ENCODE results near the gene R3HCC1L.

R3HCC1L gene

GRCh38 chr10:98238391-98238790 lies 103.9 kb downstream of the R3HCC1L start:
- DNase-seq: no peak

- DNase-seq: no peak
These were observed 106.1 kb downstream of the R3HCC1L start for GRCh38 chr10:98240524-98240923.

- DNase-seq: peak; percentile 8
These were observed 108.4 kb downstream of the R3HCC1L start for GRCh38 chr10:98242823-98243222.

DNA sequence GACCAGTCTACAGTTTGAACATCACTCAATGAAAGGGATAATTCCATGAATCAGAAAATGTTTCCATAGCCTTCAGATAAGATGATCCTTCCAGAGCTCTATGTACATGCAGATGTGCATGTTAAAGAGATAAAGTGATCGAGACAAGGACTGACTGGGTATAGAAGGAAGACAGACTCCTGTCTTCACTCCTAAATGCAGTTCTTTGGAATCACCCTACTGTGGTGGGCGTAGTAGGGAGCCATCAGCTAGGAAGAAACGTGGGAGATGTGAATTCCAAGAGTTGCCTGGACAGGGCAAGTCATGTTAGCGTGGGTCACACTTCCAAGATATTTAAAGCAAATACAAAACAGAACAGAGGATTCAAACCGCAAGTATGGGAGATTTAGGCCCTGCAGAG lies 109.7 kb downstream of the R3HCC1L start:
- no peak for DNase-seq

- no peak for DNase-seq
These were observed 110.1 kb downstream of the R3HCC1L start for GRCh38 chr10:98244586-98244985.

DNA sequence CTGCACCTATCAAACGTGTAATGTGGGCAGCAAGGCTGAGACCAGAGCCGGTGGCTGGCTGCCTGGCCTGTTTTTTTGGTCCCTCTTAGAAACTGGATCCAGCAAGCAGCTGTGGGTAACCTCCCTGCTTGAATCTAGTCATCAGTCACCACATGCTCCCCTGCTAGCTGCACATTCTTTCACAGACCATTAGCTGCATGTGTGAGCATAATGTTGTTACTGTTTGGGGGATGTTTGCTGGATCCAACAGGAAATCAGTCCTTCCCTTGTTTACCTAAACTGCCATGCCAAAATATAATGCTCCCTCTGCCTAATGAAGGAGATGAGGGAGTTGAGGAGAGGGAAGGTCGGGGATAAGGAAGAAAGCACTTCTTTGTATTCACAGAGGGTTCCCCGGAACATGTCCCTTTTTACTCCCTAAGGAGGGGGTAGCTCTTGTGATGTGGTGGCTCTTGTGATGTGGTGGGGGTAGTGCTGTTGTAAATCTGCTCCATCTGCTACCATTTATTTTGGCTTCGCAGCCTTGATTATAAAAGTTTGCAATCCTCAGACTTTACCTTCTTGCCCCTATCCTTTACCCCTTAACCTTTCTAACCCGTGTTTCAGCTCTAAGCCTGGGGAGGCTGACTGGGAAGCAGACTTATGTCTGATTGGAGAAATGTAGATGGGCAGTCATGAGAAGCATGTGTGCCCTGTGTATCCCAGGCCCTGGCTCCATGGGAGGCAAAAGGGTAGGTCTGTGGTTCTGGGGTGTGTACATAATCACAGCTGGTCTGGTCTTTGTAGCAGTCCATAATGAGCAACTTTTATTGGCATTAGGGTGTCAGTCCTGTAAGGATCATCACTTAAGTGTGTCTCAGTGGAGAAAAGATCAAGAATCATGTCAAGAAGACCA lies 112.7 kb downstream of the R3HCC1L start:
- DNase-seq: peak; percentile 16

DNA sequence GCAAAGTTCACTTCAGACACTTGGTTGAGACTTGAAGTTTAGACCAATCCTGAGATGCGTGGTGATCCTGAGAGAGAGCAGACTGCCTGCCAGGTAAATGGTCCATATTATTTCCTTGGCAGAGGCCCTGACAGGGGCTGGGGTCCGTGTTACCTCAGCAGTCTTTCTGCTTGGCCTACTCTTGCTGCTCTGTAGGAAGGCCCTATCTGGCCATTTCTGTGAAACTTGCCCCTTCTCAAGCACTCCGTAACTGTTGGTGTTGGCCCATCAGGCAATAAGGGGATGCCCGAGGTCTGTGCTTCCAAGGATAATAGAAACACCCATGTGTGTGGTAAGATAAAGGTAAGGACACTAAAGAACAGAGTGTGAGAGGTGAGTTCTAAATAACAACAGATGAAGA lies 113.6 kb downstream of the R3HCC1L start:
- DNase-seq: no peak

- no peak for DNase-seq
These were observed 114.7 kb downstream of the R3HCC1L start for GRCh38 chr10:98249134-98249533.

GRCh38 chr10:98251399-98251798 lies 116.9 kb downstream of the R3HCC1L start:
- no peak for DNase-seq

GRCh38 chr10:98252464-98252863 lies 118.0 kb downstream of the R3HCC1L start:
- no peak for DNase-seq

DNA sequence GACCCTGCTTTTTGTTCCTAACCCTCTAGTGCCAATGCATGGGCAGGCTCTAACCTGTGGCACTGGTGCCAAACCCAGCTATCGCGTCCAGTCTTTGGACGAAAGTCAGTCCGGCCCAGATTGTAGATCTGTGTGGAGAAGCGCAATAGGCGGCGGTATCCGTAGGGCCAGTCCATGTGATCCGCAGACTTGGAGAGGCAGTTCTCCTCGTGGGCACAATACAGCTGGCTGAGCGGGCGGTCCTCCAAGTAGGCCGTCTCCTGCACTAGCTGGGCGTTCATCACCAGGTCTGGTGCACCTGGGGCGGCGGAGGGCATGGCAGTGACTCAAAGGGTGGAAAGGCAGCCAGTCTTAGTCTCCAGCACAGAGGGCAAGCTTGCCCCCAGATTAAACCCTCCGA lies 119.0 kb downstream of the R3HCC1L start:
- no peak for DNase-seq

GRCh38 chr10:98254234-98254974 lies 119.9 kb downstream of the R3HCC1L start:
- DNase-seq: no peak

DNA sequence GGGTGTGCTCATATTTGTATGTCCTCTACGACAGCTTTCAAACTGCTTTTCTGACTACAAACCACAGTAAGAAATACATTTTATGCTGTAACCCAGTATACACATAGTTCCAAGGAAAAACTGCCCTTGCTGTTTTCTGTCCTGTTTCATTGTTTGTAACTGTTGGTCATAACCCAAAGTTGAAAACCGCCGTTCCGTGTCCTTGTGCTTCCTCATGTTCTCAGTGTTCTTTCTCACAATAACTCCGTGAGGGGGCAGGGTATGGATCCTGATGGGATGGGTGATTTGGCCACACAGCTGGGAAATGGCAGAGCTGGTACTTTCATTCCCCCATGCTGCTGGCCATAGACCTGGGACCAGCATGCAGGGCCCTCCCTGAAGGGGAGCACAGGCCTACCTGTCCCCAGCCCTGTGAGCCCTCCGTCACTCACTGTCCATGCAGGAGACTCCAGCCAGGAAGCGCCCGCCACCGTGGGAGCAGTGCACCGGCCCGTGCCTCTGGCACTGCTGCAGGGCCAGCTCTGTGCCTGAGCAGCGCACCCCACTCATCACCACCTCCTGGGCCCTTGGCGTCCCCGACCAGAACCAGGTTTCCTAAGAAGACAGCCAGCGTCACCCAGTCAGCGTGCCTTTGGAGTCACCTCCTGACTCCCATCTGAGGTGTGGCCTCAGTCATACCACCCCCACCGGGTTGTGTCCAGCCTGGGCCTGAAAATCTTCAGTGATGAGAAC lies 120.9 kb downstream of the R3HCC1L start:
- no peak for DNase-seq

DNA sequence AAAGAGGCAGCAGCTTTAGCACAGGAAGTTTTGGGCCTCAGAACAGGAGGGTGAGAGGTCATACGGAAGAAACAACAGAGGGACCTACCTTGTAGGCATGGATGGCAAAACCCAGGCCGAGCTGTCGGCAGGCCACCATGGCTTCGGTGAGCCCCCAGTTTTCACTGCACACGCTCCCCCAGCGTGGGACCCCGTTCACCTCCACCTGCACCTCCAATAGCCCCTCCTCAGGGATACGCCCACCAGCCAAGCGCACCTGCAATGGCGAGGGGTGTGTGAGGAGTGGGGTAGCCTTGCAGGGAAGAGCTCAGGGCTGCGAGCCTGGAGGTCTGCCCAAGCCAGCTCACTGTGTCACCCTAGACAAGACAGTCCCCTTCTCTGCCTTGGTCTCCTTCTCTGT lies 122.2 kb downstream of the R3HCC1L start:
- DNase-seq: no peak

DNA sequence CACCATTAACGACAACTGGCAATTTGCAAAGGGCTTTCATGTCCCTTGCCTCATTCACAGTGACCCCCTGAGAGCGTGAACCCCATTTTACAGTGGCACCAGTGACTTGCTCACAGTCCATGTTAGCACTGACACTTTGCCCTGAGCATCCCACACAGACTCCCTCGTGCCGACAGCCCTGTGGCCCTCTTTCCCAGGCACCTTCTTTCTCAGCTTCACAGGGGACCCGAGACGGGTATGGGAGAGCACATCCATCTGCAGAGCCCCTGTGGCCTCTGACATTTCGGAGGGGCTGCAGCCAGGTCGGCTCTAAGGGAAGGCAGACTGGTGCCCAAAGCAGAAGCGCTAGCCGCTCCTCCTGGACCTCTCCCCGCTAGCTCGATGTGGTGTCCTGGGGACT lies 122.7 kb downstream of the R3HCC1L start:
- DNase-seq: no peak

GRCh38 chr10:98257961-98258360 lies 123.5 kb downstream of the R3HCC1L start:
- no peak for DNase-seq

DNA sequence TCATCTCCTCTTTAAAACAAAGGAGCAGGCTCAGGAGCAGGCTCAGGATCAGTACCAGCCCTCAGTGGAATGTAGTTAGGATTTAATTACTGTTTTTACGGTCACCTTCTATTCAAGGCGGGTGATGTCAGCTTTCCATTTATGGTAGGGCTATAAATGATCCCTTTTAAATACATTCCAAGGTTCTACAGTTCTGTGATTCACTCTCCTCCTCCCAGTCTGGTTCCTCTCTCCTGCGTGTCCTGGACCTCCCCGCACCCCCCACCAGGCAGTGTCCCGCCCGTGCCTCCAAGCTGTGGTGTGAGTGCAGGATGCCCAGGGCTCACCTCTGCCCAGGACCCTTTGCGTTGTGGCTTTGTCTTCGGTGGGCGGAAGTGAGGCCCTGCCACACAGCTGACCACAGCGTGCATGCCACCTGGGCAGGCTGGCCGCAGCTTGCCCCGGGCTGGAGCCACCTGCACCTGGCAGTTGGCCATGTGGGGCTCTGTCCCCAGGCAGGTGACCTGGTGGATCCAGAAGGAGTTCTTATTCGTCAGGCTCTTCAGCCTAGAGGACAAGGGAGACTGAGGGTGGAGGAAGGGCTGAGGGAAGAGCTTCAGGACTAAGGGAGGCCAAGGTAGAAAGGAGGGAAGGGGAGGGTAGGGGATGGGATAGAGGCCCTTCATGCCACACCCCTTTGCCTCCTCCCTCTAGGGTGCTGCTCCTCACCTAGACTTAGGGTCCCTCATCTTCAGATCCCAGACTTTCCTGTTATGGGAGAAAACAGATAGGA lies 124.4 kb downstream of the R3HCC1L start:
- DNase-seq: no peak

DNA sequence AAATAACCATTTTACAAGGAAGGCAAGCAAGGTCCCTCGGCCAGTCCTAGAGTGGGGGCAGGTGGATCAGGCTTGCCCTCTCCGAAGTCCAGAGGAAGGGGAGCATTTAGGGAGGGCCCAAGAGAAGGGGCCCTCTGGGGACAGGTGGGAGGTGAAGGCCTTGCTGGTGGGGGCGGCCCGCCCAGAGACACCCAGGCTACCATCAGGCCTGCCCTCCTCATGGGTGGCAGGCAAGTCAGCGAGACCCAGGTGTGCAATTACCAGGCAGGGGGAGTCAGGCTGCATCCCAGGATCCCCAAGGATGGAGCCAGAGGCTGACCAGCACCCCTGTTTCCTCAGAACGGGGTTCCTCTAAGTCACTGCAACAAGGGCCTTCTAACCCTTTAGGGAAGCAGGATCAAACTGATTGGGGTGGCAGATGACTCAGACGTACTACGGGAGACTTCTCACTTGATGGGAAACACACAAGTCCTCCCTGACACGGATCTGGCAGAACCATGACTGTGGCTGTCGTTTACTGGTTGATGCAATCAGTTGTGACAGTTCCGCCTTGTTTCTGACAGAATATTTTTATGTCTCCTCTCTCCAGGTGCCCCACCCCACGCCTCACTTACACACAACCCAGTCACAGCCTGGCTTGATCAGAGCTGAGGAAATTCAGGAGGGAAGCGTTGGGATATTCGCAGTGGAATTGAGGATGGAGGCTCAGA lies 125.3 kb downstream of the R3HCC1L start:
- DNase-seq: no peak

DNA sequence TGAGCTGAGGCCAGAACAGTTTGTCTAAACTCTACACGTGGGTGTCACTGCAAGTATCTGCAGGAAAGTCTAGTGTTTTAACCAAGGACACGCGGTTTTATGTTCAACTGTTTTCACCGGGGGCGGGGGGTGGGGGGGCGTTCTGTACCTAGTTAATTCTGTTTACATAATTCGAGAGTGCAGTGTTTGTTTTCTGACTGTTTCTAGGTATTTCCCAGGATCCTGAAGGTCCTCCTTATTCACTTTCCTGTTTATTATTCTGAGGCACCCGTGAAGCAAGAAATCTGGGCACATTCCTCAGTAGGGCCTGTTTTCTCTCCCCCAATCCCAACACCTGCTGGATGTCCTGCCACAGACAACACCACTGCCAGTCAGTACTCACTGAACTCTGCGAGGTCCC lies 125.9 kb downstream of the R3HCC1L start:
- DNase-seq: no peak

DNA sequence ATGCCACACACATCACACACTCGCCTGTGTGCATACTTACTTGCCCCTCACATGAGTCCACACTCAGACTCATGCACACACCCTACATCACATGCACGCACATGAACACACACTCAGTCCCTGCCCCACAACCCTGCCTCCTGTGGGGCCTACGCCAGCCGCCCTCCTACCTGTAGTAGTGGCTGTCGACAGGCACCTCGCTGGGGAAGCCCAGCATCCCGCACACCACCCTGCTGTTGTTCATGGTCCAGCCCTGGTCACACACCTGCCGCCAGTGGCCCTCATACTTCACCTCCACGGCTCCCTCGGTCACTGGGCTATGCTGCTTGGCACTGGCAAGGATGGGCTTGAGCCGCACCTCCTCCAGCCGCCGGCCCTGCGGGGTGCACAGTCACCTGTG lies 126.3 kb downstream of the R3HCC1L start:
- no peak for DNase-seq

- no peak for DNase-seq
These were observed 127.2 kb downstream of the R3HCC1L start for GRCh38 chr10:98261436-98262277.
